HG03060 (cell line): ENCODE measurements around the gene SEC16A.

ENCODE experiments used
- ATAC-seq: cut with Tn5 transposase; IDR thresholded peaks from one replicate; pipeline ENCODE4 v1.9.1; 2021; ENCODE audit warnings: low read depth, moderate number of reproducible peaks; ENCODE audit not compliant: unreplicated experiment

Gene SEC16A

GRCh38 chr9:136444102-136444501, 38.7 kb downstream of the SEC16A start:
- no peak for ATAC-seq

GRCh38 chr9:136443687-136444086, 39.2 kb downstream of the SEC16A start:
- ATAC-seq, result no peak

GRCh38 chr9:136443087-136443486, 39.8 kb downstream of the SEC16A start:
- no peak for ATAC-seq

GRCh38 chr9:136442265-136442664, 40.6 kb downstream of the SEC16A start:
- no peak for ATAC-seq

- no peak for ATAC-seq
Measured at GRCh38 chr9:136441681-136442245, 41.1 kb downstream of the SEC16A start.

- ATAC-seq, result no peak
Measured at GRCh38 chr9:136441191-136441680, 41.6 kb downstream of the SEC16A start.

- ATAC-seq, result no peak
Measured at GRCh38 chr9:136439481-136440408, 43.1 kb downstream of the SEC16A start, which contains the start of gene INPP5E. Gene INPP5E (minus strand): TSS chr9:136439845. CDS start chr9:136439419, 426 bp downstream.

GRCh38 chr9:136438548-136439480, 44.0 kb downstream of the SEC16A start:
- ATAC-seq, result no peak

- ATAC-seq, result no peak
Measured at GRCh38 chr9:136437839-136438547, 44.8 kb downstream of the SEC16A start.

- no peak for ATAC-seq
Measured at GRCh38 chr9:136437430-136437829, 45.4 kb downstream of the SEC16A start.

- ATAC-seq, result no peak
Measured at GRCh38 chr9:136436055-136436634, 46.7 kb downstream of the SEC16A start.

- no peak for ATAC-seq
Measured at GRCh38 chr9:136434580-136435169, 48.2 kb downstream of the SEC16A start.

- no peak for ATAC-seq
Measured at GRCh38 chr9:136433849-136434579, 48.8 kb downstream of the SEC16A start.

- no peak for ATAC-seq
Measured at GRCh38 chr9:136433043-136433715, 49.7 kb downstream of the SEC16A start.

GRCh38 chr9:136432591-136432990, 50.2 kb downstream of the SEC16A start:
- ATAC-seq, result no peak

- ATAC-seq, result no peak
Measured at GRCh38 chr9:136431782-136432350, 51.0 kb downstream of the SEC16A start.

GRCh38 chr9:136430588-136431234, 52.1 kb downstream of the SEC16A start:
- no peak for ATAC-seq
